Stimulated activated naive CD4-positive, alpha-beta T cell treated with Interleukin-2 at 50 U/mL for 16 hours (primary cell): Measurements from ENCODE around the gene MRM2.

Source experiments
- DNase-seq: peaks from one replicate; lab custom pipeline; 2025; lab: John Stamatoyannopoulos, UW

MRM2 gene

GRCh38 chr7:2222516-2222915 lies 19.5 kb downstream of the MRM2 start:
- no peak for DNase-seq

GRCh38 chr7:2220954-2221353 lies 21.1 kb downstream of the MRM2 start:
- no peak for DNase-seq

GRCh38 chr7:2220506-2220905 lies 21.5 kb downstream of the MRM2 start:
- no peak for DNase-seq

GRCh38 chr7:2220030-2220429 lies 22.0 kb downstream of the MRM2 start:
- DNase-seq = no peak

GRCh38 chr7:2219606-2220005 lies 22.4 kb downstream of the MRM2 start:
- no peak for DNase-seq

GRCh38 chr7:2219136-2219535 lies 22.9 kb downstream of the MRM2 start:
- no peak for DNase-seq

GRCh38 chr7:2218444-2218785 lies 23.6 kb downstream of the MRM2 start:
- no peak for DNase-seq

GRCh38 chr7:2217716-2218443 lies 24.1 kb downstream of the MRM2 start:
- no peak for DNase-seq

- no peak for DNase-seq
Observed at GRCh38 chr7:2217206-2217605, 24.8 kb downstream of the MRM2 start.

- DNase-seq = no peak
Observed at GRCh38 chr7:2215851-2216250, 26.2 kb downstream of the MRM2 start.

GRCh38 chr7:2214636-2215035 lies 27.4 kb downstream of the MRM2 start:
- no peak for DNase-seq

- no peak for DNase-seq
Observed at GRCh38 chr7:2213551-2214215, 28.3 kb downstream of the MRM2 start.

- no peak for DNase-seq
Observed at GRCh38 chr7:2212906-2213305, 29.1 kb downstream of the MRM2 start.

GRCh38 chr7:2211926-2212325 lies 30.1 kb downstream of the MRM2 start:
- no peak for DNase-seq

GRCh38 chr7:2211259-2211880 lies 30.6 kb downstream of the MRM2 start:
- DNase-seq = no peak

GRCh38 chr7:2210551-2211258 lies 31.3 kb downstream of the MRM2 start:
- no peak for DNase-seq

GRCh38 chr7:2209961-2210323 lies 32.1 kb downstream of the MRM2 start:
- DNase-seq = no peak

GRCh38 chr7:2209146-2209960 lies 32.7 kb downstream of the MRM2 start:
- no peak for DNase-seq

GRCh38 chr7:2208712-2209111 lies 33.3 kb downstream of the MRM2 start:
- DNase-seq = no peak

- no peak for DNase-seq
Observed at GRCh38 chr7:2205036-2205780, 36.8 kb downstream of the MRM2 start.

GRCh38 chr7:2204446-2204845 lies 37.6 kb downstream of the MRM2 start:
- DNase-seq = no peak
